22Rv1 (cell line): ENCODE measurements around the gene CAB39L.

Experiments used
- H3K27ac ChIP-seq: fragments of 450-650 bp; 2 replicates; pipeline ENCODE4 v1.5.1; 2017
- ZFX ChIP-seq: fragments of 450-650 bp; IDR thresholded peaks from 2 replicates; pipeline ENCODE4 v1.6.1; 2017; ENCODE audit warnings: antibody characterized with exemption, borderline replicate concordance
- TF ChIP-seq, protein P1 (sequence below): fragments of 450-650 bp; IDR thresholded peaks from 2 replicates; pipeline ENCODE4 v1.5.1; 2017; ENCODE audit warnings: mild to moderate bottlenecking

The CAB39L gene

DNA sequence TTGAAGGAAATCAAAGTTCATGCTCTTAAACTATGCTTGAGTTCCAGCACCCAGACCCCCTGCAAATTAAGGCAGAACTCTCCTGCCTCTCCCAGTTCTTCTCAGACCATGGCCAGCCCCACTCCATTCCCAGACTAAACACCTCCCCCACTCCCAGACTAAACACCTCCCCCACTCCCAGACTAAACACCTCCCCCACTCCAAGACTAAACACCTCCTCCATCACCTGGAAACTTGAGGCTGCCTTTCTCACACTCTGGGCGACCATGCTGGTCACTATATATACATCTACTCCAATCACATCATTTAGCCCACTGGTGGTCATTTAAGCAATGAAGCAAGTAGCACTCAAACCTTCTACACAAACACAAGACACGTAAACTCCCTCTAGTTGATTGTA, 57.2 kb downstream of the CAB39L start:
- TF ChIP-seq ZFX, result no peak
- TF ChIP-seq, protein P1, sequence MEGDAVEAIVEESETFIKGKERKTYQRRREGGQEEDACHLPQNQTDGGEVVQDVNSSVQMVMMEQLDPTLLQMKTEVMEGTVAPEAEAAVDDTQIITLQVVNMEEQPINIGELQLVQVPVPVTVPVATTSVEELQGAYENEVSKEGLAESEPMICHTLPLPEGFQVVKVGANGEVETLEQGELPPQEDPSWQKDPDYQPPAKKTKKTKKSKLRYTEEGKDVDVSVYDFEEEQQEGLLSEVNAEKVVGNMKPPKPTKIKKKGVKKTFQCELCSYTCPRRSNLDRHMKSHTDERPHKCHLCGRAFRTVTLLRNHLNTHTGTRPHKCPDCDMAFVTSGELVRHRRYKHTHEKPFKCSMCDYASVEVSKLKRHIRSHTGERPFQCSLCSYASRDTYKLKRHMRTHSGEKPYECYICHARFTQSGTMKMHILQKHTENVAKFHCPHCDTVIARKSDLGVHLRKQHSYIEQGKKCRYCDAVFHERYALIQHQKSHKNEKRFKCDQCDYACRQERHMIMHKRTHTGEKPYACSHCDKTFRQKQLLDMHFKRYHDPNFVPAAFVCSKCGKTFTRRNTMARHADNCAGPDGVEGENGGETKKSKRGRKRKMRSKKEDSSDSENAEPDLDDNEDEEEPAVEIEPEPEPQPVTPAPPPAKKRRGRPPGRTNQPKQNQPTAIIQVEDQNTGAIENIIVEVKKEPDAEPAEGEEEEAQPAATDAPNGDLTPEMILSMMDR, result no peak
- H3K27ac ChIP-seq, result no peak overlapping the region

DNA sequence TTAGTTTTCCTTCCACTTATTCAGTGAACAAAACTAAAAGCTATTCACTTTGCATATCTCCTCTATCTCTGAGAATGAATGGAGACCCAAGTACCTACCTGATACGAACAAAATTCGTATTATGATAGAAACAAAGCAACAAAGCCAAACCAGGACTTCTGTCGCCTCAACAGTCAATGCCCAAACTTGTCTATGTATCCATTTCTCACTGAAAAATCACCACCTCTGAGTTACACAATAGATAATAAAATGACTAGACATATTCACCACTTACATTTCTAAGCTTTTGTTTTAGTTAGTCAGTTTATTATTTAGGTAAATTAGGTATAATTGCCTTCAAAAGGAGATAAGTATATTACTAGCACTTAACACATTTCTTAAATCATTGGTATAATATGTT, 67.7 kb downstream of the CAB39L start:
- TF ChIP-seq ZFX, result no peak
- TF ChIP-seq, protein P1, result no peak
- H3K27ac ChIP-seq, result no peak overlapping the region

DNA sequence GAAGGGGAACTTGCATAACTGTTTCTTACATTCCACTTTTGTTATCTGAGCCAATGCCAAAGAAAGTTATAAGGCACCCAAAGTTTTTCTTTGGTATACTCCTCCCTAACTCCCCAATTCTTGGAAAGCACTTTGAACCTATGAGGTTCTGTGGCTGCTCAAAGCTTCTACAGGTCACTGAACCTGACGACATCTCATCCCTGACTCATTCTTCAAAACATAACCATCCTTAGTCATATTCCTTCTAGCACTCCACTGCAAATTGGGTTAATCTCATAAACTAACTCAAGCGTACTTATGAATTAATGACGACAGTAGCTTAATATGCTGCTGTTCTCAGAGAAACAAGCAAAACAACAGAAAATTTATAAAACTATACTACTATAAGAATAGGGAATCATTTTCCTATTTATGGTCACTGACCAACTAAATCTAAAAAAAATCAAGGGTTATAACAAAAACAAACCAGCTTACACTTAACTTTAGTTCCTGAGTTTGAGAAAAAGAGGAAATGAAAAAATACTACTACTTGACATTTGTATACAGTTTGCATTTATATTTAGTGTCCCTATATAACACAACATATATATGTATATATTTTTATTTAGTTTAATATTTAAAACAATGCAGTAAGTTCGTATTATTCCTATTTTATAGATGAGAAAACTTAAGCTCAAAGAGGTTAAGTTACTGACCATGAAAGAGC, 69.1 kb downstream of the CAB39L start:
- H3K27ac ChIP-seq, result no peak overlapping the region
- TF ChIP-seq, protein P1, result no peak
- TF ChIP-seq ZFX, result no peak

DNA sequence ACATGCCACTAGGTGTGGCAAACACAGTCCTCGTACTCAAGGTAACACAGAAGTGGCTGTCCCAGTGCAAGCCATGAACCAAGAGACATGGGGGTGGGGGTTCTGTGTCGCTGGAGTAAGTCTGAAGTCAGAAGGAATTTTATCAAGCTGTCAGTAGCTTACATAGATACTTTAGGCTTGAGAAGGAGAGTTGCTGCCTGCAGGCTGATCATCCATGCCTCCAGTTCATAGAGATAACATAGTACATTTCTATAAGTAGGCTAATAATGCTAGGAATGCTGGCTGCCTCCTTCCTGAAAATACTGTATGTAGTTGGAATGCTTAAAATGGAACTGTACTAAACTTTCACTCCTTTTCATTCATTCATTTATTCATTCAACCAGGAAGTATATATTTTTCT, 70.1 kb downstream of the CAB39L start:
- TF ChIP-seq, protein P1, result no peak
- no peak for TF ChIP-seq ZFX
- no peak overlapping the region for H3K27ac ChIP-seq

DNA sequence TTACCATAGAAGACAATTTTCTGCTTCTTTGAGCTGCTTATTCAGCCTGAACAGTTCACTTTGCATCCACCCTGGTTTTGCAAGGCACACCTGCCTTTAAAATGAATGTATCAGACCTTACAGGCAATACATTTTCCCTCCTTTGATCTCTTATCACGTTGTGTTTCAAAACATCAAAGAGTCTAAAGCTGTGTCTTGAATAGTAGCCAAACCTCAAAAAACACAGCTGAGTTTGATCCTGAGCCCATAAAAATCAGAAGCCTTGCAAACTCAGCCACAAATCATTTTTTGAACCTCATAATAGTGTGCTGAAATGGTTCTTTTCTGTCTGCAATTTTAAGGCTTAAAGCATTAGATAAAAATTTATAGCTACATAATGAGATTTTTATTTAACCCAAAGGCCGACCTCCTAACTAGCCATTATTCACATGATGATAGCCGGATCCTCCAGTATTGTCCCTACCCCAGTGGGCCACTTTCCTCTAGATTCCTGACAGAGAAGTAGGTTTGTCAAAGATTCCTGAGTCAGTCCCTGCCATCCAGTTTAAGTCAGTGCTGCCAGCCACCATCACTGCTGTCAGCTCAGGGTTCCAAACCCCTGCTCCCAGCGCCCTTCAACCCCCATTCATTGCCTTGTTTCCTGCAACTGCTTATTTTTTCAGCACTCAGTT, 71.8 kb downstream of the CAB39L start:
- TF ChIP-seq, protein P1, result no peak
- no peak for TF ChIP-seq ZFX

DNA sequence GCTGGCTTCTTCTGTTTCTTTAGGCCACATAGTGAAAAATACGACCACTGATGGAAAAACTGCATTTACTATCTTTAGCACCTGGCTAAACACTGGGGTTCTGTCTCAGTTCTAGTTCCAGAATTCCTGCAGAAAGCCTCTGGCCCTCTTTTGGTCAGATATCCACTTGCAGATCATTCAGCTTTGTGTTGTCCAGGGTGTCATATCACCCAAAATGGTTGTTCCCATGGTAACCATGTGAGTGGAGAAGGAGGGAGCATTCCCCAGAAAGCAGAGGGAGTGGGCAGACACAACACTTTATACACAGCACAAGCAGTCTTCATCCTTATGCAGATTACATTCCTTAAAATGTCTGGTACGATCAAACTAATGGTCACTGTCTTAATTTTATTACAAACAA, 73.5 kb downstream of the CAB39L start:
- no peak overlapping the region for H3K27ac ChIP-seq
- TF ChIP-seq ZFX, result no peak
- TF ChIP-seq, protein P1, result no peak

More for the DNA sequence above, 71.8 kb downstream of the CAB39L start:
- no peak overlapping the region for H3K27ac ChIP-seq

DNA sequence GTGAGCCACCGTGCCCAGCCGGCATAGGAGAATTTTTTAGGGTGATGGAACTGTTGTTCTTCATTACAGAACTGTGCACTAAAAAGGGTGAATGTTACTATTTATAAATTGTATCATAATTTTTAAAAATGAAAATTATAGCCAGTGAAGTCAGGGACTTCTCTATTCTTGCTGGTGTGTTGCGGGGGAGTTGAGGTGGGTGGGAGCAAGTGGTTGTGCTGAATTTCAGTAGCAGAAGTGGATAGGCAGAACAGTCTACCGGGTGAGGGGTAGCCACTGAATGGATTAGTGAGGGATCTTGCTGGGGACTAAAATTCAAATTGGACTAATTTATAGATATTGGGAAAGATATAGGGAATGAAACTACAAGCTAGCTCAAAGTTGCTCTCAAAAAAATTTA, 74.0 kb downstream of the CAB39L start:
- no peak overlapping the region for H3K27ac ChIP-seq

More for the DNA sequence above, 74.0 kb downstream of the CAB39L start:
- TF ChIP-seq ZFX, result no peak
- TF ChIP-seq, protein P1, result no peak
